Measurements from ENCODE around the gene SLC25A18. TPM values are rescaled to one million over a fixed set of nuclear protein-coding genes. Genes with fewer than 3 reads are reported as not detected.

The SLC25A18 gene
- total and polyA plus RNA-seq, 2 of the 8 experiments (the other 6 are each of a cell fraction or from before 2014, with no cell fraction given), result 2.8 to 2.9 TPM

- TF ChIP-seq CHD7 (IDR thresholded peaks at IDR 0.05; ENCODE audit: insufficient replicate concordance, low read length) (no peak), KDM5A (IDR thresholded peaks at IDR 0.05; ENCODE audit: low read length) (no peak), TAF7 (optimal IDR thresholded peaks at IDR 0.05; ENCODE audit: borderline replicate concordance, low read depth, low read length) (no peak), POLR2AphosphoS5 (IDR thresholded peaks at IDR 0.05; ENCODE audit: low read depth, low read length) (no peak)
Measured at GRCh38 chr22:17627961-17628405, 64.7 kb downstream of the SLC25A18 start (continued).
